ENCODE measurements around the gene SPATA1.
A peak's percentile ranks its signal among the peaks of the same experiment; 100 is the strongest.

SPATA1 gene

GRCh38 chr1:84506002-84506728 lies at the start of gene SPATA1, which contains the start of gene GNG5:
Gene SPATA1, plus strand, starts transcription at chr1:84506386. Its CDS starts 9,974 bp downstream, at chr1:84516360.
Gene GNG5, minus strand, starts transcription at chr1:84506581. Its CDS starts 490 bp downstream, at chr1:84506091.
- Mint-ChIP-seq H3K36me3 (peaks cover 6% of the 10 kb centered on the region), H3K4me3 (peak within 1 kb of the TSS; percentile 92)
- ATAC-seq = peak; percentile 96

GRCh38 chr1:84462118-84462517 lies 44.1 kb upstream of the SPATA1 start:
- Mint-ChIP-seq H3K4me3 (no peak overlapping the region), H3K27me3 (peaks cover 55% of the 10 kb centered on the region), H3K27ac (no peak overlapping the region), H3K9me3 (no peaks in the 10 kb centered on the region), H3K4me1 (no peaks in the 10 kb centered on the region), H3K36me3 (no peaks in the 10 kb centered on the region)
- no peak for ATAC-seq

More at GRCh38 chr1:84506002-84506728, at the start of gene SPATA1, which contains the start of gene GNG5:
- peak within 1 kb of the TSS; percentile 93 for H3K27ac Mint-ChIP-seq
- peaks cover 31% of the 10 kb centered on the region for H3K4me1 Mint-ChIP-seq
- H3K9me3 Mint-ChIP-seq = no peaks in the 10 kb centered on the region
- no peaks in the 10 kb centered on the region for H3K27me3 Mint-ChIP-seq

DNA sequence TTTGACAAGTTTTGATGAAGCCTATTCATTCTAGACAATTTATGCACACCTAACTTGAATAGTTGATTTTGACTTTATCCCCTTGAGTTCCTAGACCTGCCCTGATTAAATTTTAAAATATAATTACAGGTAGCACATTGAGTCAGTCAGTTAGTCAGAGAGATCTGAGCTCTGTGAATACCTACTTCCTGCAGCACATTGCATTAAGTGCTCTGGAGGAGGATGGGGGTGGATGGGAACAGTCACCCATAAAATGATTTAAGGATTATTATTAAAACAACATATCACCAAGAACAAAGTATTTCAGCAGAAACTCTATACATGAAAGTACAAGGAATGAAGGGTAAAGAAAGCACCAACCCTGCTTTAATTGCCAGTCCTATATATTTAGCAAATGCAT lies 38.9 kb upstream of the SPATA1 start:
- Mint-ChIP-seq H3K9me3 (no peaks in the 10 kb centered on the region), H3K36me3 (no peaks in the 10 kb centered on the region), H3K4me3 (no peak overlapping the region), H3K4me1 (no peaks in the 10 kb centered on the region), H3K27ac (no peak overlapping the region), H3K27me3 (peaks cover 60% of the 10 kb centered on the region)
- no peak for ATAC-seq

DNA sequence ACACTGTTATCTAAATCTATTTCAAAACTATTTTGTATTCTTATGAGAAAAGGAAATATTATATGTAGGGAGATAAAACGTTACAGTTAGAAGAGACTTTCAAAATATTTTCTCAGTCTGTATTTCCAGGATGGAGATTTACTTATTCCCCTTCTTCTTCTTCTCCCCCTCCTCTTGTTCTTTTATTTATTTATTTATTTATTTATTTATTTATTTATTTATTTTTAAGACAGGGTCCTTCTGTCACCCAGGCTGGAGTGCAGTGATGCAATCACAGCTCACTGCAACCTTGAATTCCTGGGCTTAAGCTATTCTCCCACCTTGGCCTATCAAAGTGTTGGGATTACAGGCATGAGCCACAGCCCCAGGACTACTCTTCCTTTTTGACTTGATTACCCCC lies 30.0 kb upstream of the SPATA1 start:
- Mint-ChIP-seq H3K4me3 (no peak overlapping the region), H3K36me3 (peaks cover 16% of the 10 kb centered on the region), H3K9me3 (peaks cover 14% of the 10 kb centered on the region), H3K27me3 (peaks cover 56% of the 10 kb centered on the region), H3K4me1 (peaks cover 16% of the 10 kb centered on the region), H3K27ac (no peak overlapping the region)
- no peak for ATAC-seq

- H3K4me3 Mint-ChIP-seq = peak within 1 kb of the TSS; percentile 99
- peaks cover 36% of the 10 kb centered on the region for H3K36me3 Mint-ChIP-seq
- ATAC-seq = peak; percentile 97
- peak within 1 kb of the TSS; percentile 99 for H3K27ac Mint-ChIP-seq
- peaks cover 32% of the 10 kb centered on the region for H3K27me3 Mint-ChIP-seq
- H3K4me1 Mint-ChIP-seq = peaks cover 31% of the 10 kb centered on the region
- H3K9me3 Mint-ChIP-seq = peaks cover 14% of the 10 kb centered on the region
Measured at GRCh38 chr1:84478876-84479868, 27.0 kb upstream of the SPATA1 start, which contains the start of gene RPF1. Gene RPF1, plus strand, starts transcription at chr1:84479266. Its CDS starts 16 bp downstream, at chr1:84479282.

DNA sequence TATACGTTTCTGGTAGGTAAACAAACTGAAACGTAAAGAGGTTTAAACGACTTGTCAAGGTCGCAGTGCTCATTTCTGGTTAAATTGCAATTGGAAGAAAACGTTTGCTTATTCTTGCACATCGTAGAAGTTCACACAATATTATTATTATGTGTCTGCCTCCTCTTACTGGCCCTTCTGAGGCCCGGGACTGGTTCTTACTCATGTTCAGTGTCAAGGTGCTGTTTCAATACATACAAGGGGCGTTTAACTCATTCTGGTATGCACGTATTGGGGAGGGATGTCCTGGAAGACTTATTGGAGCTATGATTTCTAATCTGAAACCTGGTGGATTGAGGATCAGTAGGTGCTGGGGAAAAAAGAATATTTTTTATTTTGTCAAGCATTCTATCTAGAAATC lies 26.2 kb upstream of the SPATA1 start:
- Mint-ChIP-seq H3K36me3 (peaks cover 44% of the 10 kb centered on the region), H3K4me3 (peak overlapping the region; percentile 99), H3K27ac (peak overlapping the region; percentile 99), H3K9me3 (peaks cover 14% of the 10 kb centered on the region), H3K27me3 (peaks cover 24% of the 10 kb centered on the region), H3K4me1 (peaks cover 31% of the 10 kb centered on the region)
- ATAC-seq = no peak

GRCh38 chr1:84480650-84481049 lies 25.5 kb upstream of the SPATA1 start:
- peaks cover 49% of the 10 kb centered on the region for H3K36me3 Mint-ChIP-seq
- H3K4me1 Mint-ChIP-seq = peaks cover 31% of the 10 kb centered on the region
- peaks cover 14% of the 10 kb centered on the region for H3K9me3 Mint-ChIP-seq
- no peak for ATAC-seq
- H3K27me3 Mint-ChIP-seq = peaks cover 18% of the 10 kb centered on the region
- H3K27ac Mint-ChIP-seq = no peak overlapping the region
- peak overlapping the region; percentile 46 for H3K4me3 Mint-ChIP-seq

- H3K4me3 Mint-ChIP-seq = peak overlapping the region; percentile 19
- peaks cover 31% of the 10 kb centered on the region for H3K4me1 Mint-ChIP-seq
- H3K27me3 Mint-ChIP-seq = peaks cover 14% of the 10 kb centered on the region
- no peak overlapping the region for H3K27ac Mint-ChIP-seq
- peaks cover 56% of the 10 kb centered on the region for H3K36me3 Mint-ChIP-seq
- H3K9me3 Mint-ChIP-seq = peaks cover 14% of the 10 kb centered on the region
- ATAC-seq = no peak
Measured at GRCh38 chr1:84481317-84481716, 24.9 kb upstream of the SPATA1 start.

GRCh38 chr1:84488107-84488506 lies 18.1 kb upstream of the SPATA1 start:
- Mint-ChIP-seq H3K27me3 (no peaks in the 10 kb centered on the region), H3K9me3 (no peaks in the 10 kb centered on the region), H3K4me1 (peaks cover 17% of the 10 kb centered on the region), H3K4me3 (no peak overlapping the region), H3K36me3 (peaks cover 64% of the 10 kb centered on the region), H3K27ac (no peak overlapping the region)
- ATAC-seq = no peak

DNA sequence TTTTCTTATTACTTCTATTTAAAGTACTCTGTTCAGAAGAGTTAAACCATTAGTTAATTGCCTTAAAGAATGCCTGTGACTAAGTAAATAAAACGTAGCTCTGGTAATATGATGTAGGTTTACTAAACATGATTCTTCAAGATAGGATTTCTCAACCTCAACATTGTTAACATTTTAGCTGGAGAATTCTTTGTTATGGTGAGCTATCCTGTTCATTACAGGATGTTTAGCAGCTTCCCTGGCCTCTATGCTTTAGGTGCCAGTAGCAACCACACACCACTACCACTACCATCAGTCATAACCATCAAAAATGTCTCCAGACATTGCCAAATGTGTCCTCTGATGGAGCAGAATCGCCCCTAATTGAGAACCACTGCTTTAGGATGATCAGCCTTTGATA lies 16.4 kb upstream of the SPATA1 start:
- peaks cover 17% of the 10 kb centered on the region for H3K4me1 Mint-ChIP-seq
- peaks cover 58% of the 10 kb centered on the region for H3K36me3 Mint-ChIP-seq
- no peaks in the 10 kb centered on the region for H3K27me3 Mint-ChIP-seq
- no peak overlapping the region for H3K27ac Mint-ChIP-seq
- no peaks in the 10 kb centered on the region for H3K9me3 Mint-ChIP-seq
- ATAC-seq = no peak
- H3K4me3 Mint-ChIP-seq = no peak overlapping the region

GRCh38 chr1:84492726-84493125 lies 13.5 kb upstream of the SPATA1 start:
- no peaks in the 10 kb centered on the region for H3K27me3 Mint-ChIP-seq
- H3K36me3 Mint-ChIP-seq = peaks cover 46% of the 10 kb centered on the region
- no peak overlapping the region for H3K4me3 Mint-ChIP-seq
- peaks cover 7% of the 10 kb centered on the region for H3K4me1 Mint-ChIP-seq
- ATAC-seq = no peak
- H3K27ac Mint-ChIP-seq = no peak overlapping the region
- H3K9me3 Mint-ChIP-seq = no peaks in the 10 kb centered on the region

DNA sequence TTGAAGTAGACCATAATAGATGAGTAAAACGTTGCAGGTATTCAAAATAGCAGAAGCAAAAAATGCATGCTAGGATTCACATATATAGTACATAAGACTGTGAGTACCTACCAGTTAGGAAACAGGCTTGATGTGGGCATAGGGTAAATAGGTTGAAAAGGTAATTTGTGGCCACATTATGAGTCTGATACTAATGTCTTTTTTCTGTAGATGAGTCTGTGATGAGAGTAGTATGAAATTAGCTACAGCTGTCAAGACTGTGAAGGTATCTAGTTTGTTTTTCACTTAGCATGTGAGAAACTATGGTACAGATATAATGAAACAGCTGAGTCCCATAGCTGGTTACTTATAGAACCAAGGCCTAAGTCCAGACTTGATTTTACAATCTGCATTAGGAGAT lies 12.4 kb upstream of the SPATA1 start:
- Mint-ChIP-seq H3K4me1 (peaks cover 7% of the 10 kb centered on the region), H3K36me3 (peaks cover 56% of the 10 kb centered on the region), H3K9me3 (no peaks in the 10 kb centered on the region), H3K27me3 (no peaks in the 10 kb centered on the region), H3K4me3 (no peak overlapping the region), H3K27ac (no peak overlapping the region)
- no peak for ATAC-seq

DNA sequence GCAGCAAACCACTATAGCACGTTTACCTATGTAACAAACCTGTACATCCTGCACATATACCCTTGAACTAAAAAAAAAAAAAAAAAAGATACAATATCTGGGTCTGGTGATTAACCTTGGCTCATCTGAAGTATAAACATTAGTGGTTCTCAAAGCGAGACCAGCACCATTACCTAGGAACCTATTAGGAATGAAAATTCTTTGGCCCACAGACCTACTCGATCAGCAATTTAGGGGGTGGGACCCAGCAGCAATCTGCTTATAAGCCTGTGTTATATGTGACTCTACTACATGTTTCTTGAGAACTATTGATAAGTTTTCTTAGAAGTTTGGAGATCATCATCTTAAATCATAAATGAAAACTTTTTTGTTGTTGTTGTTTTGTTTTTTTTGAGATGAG lies 9.7 kb upstream of the SPATA1 start:
- no peak overlapping the region for H3K27ac Mint-ChIP-seq
- H3K4me3 Mint-ChIP-seq = no peak overlapping the region
- no peak for ATAC-seq
- H3K4me1 Mint-ChIP-seq = peaks cover 12% of the 10 kb centered on the region
- no peaks in the 10 kb centered on the region for H3K27me3 Mint-ChIP-seq
- H3K36me3 Mint-ChIP-seq = peaks cover 44% of the 10 kb centered on the region
- no peaks in the 10 kb centered on the region for H3K9me3 Mint-ChIP-seq

DNA sequence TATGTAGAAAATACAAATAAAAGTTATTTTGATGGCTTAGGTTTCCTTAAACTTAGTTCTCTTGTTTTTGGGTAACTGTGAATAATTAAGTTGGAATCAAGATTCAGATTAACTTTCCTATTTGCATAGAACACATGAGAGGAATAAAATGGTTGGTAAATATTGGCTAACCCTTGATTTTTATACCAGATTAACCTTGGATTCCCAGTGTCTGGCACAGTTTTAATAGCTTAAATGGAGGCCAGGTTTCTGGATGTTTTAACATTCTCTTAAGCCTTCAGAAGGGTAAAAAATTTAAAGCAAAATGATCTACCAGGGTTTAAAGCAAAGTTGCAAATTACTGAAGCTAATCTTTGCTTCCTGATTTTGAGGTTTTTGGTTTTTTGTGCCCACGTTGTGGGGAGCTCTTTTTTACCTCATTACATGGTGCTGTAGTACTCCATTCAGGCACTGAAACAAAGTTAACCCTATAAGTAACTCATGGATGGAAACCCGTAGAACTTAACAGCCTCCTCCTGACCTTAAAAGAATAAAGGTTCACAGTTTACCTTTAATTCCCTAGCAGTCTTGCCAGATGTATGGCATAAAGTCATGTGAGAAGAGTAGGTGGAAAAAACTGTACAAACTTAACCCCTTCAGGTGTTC lies 8.4 kb upstream of the SPATA1 start:
- H3K27ac Mint-ChIP-seq = peak overlapping the region; percentile 40
- no peak overlapping the region for H3K4me3 Mint-ChIP-seq
- no peaks in the 10 kb centered on the region for H3K9me3 Mint-ChIP-seq
- H3K36me3 Mint-ChIP-seq = peaks cover 41% of the 10 kb centered on the region
- H3K4me1 Mint-ChIP-seq = peaks cover 17% of the 10 kb centered on the region
- no peak for ATAC-seq
- H3K27me3 Mint-ChIP-seq = no peaks in the 10 kb centered on the region

DNA sequence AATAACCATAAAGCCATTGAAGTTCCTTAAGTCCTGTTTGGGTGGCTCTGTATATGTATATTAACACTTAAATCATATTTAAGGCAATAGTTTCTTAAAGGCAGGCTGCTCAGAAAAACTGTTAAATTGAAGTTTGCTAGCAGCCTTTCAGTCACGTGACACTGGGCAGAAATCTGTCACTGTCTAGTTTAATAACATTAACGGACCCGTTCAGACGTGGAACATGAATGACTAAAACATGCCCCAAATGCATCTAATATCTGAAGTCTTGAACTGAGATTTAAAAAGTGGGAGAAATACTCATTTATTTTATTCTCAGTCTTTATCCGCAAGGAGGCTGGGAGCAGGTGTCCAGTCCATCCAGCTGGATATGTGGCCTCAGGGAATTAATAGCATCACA lies 3.3 kb upstream of the SPATA1 start:
- Mint-ChIP-seq H3K4me3 (no peak overlapping the region), H3K36me3 (peaks cover 20% of the 10 kb centered on the region)

More for the DNA sequence above, 3.3 kb upstream of the SPATA1 start:
- H3K27ac Mint-ChIP-seq = no peak overlapping the region
- no peaks in the 10 kb centered on the region for H3K9me3 Mint-ChIP-seq
- ATAC-seq = no peak
- H3K27me3 Mint-ChIP-seq = no peaks in the 10 kb centered on the region
- peaks cover 40% of the 10 kb centered on the region for H3K4me1 Mint-ChIP-seq
